ENCODE results near the gene VCP.

Gene VCP

DNA sequence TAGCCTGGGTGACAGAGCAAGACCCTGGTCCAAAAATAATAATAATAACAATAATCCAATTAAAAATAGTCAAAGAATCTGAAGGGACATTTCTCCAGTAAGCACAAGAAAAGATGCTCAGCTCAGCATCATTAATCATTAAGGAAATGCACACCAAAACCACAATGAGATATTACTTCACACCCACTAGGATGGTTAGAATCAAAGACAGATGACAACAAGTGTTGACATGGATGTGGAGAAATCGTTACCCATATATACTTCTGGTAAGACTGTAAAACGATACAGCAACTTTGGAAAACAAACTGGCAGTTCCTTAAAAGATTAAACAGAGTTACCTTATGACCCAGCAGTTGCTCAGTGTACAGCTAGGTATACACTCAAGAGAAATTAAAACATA, 12.7 kb upstream of the VCP start:
- TF ChIP-seq, protein P1, sequence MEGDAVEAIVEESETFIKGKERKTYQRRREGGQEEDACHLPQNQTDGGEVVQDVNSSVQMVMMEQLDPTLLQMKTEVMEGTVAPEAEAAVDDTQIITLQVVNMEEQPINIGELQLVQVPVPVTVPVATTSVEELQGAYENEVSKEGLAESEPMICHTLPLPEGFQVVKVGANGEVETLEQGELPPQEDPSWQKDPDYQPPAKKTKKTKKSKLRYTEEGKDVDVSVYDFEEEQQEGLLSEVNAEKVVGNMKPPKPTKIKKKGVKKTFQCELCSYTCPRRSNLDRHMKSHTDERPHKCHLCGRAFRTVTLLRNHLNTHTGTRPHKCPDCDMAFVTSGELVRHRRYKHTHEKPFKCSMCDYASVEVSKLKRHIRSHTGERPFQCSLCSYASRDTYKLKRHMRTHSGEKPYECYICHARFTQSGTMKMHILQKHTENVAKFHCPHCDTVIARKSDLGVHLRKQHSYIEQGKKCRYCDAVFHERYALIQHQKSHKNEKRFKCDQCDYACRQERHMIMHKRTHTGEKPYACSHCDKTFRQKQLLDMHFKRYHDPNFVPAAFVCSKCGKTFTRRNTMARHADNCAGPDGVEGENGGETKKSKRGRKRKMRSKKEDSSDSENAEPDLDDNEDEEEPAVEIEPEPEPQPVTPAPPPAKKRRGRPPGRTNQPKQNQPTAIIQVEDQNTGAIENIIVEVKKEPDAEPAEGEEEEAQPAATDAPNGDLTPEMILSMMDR (IDR thresholded peaks at IDR 0.05; ENCODE audit: insufficient read depth, low read depth, low read length, missing control alignments) = no peak
- no peak overlapping the region for H3K4me3 ChIP-seq (ENCODE audit: low read length)
- DNase-seq (ENCODE audit: low read depth) = no peak

GRCh38 chr9:35079426-35080341, 7.3 kb upstream of the VCP start, which contains the start of gene FANCG:
Gene FANCG (minus strand): TSS chr9:35079942. CDS start chr9:35079524, 418 bp downstream.
- H3K4me3 ChIP-seq (ENCODE audit: low read length) = peak within 1 kb of the TSS; percentile 83
- TF ChIP-seq, protein P1 (IDR thresholded peaks at IDR 0.05; ENCODE audit: insufficient read depth, low read depth, low read length, missing control alignments) = no peak
- DNase-seq (ENCODE audit: low read depth) = peak; percentile 95

- peak overlapping the region; percentile 83 for H3K4me3 ChIP-seq (ENCODE audit: low read length)
- TF ChIP-seq, protein P1 (IDR thresholded peaks at IDR 0.05; ENCODE audit: insufficient read depth, low read depth, low read length, missing control alignments) = no peak
- no peak for DNase-seq (ENCODE audit: low read depth)
These were observed 6.6 kb upstream of the VCP start for GRCh38 chr9:35079041-35079425.

GRCh38 chr9:35078066-35078465, 5.6 kb upstream of the VCP start:
- DNase-seq (ENCODE audit: low read depth) = no peak
- TF ChIP-seq, protein P1 (IDR thresholded peaks at IDR 0.05; ENCODE audit: insufficient read depth, low read depth, low read length, missing control alignments) = no peak
- H3K4me3 ChIP-seq (ENCODE audit: low read length) = peak overlapping the region; percentile 83

DNA sequence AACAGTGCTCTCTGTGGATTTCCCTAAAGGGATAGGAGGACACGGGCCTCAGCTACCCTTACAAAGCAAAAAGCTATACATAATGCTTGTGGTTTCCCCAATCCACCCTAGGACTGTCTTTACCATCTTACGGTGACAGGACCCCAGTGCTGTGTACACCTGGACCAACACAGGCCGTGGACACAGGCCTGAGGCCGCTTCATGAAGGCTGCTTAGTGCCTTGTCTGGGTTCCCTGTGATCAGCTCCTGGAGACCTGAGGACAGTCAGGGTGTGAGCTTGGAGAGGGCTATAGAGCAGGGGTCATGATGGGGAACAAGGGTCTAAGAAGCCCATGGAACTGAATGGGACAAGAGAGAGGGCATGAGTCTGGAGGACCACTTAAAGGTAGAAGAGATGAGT, 4.4 kb upstream of the VCP start:
- DNase-seq (ENCODE audit: low read depth) = no peak
- TF ChIP-seq, protein P1 (IDR thresholded peaks at IDR 0.05; ENCODE audit: insufficient read depth, low read depth, low read length, missing control alignments) = no peak
- H3K4me3 ChIP-seq (ENCODE audit: low read length) = no peak overlapping the region

DNA sequence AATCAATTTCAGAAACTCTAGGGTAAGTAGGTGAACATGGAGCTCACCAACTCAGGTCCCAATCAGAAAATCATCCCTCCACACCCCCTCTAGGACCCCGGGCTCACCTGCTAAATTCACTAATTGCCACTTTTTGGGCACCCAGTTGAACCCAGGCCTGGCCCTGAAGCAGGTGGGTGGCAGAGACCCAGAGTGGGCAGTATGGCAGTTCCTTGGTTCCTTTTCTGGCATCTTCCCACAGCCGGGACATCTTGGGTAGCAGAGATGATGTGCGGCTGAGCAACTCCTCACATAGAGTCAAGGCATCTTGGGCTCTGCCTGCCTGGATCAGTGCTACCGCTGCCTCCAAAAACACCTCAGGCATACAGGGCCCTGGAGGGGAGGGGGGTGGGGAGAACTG, 2.9 kb upstream of the VCP start:
- TF ChIP-seq, protein P1 (IDR thresholded peaks at IDR 0.05; ENCODE audit: insufficient read depth, low read depth, low read length, missing control alignments) = no peak
- DNase-seq (ENCODE audit: low read depth) = no peak

More for the DNA sequence above, 2.9 kb upstream of the VCP start:
- H3K4me3 ChIP-seq (ENCODE audit: low read length) = no peak overlapping the region
